GM19452 (cell line): ENCODE data around the gene MXRA8.

Source experiments
- ATAC-seq: cut with Tn5 transposase; IDR thresholded peaks from one replicate; pipeline ENCODE4 v1.9.1; 2021; ENCODE audit not compliant: unreplicated experiment

MXRA8 gene

DNA sequence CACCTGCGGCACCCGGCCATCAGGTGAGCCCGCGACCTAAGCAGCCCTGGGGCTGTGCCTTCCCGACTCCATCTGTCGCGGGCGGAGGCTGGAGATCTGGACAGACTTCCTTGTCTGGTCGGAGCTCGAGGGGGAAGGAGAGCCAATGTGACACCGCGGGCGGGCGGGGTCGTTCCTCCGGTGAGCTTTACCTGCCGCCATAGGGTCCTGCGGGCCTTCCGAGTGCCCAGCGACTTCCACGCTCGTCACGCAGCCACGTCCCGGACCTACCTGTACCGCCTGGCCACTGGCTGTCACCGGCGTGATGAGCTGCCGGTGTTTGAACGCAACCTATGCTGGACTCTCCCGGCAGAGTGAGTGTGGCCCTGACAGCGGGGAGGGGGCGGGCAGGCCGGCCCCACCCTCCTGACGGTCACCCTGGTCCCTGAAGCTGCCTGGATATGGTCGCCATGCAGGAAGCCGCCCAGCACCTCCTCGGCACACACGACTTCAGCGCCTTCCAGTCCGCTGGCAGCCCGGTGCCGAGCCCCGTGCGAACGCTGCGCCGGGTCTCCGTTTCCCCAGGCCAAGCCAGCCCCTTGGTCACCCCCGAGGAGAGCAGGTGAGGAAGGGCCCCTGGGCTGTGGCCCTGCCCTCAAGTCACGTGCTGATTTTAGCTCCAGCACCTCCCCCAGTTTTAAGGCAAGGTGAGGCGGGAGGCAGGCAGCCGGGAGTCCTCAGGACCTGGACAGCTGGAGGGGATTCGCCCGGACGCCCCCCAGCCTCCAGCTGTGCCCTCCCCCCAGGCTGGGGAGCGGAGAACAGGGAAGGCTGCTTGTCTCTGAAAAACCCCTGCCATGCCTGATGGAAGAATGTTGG, 48.9 kb downstream of the MXRA8 start:
- ATAC-seq: no peak

DNA sequence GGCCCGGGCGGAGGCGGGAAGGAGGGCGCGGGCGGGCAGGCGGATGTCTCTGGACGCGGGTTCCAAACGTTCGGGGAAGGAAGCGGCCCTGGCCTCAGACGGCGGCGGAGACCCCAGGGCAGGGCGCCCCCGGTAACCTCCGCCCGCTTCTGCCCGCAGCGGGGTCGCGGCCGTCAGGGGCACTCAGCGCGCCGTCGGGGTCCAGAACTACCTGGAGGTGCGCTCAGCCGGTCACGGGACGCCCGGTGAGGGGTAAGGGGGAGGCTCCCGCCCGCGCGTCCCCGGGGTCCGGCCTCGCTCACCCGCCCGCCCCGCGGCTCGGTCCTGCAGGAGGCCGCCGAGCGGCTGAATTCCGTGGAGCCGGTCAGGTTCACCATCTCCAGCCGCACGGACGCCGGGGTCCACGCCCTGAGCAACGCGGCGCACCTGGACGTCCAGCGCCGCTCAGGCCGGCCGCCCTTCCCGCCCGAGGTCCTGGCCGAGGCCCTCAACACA, 49.6 kb downstream of the MXRA8 start:
- peak; percentile 2 for ATAC-seq

DNA sequence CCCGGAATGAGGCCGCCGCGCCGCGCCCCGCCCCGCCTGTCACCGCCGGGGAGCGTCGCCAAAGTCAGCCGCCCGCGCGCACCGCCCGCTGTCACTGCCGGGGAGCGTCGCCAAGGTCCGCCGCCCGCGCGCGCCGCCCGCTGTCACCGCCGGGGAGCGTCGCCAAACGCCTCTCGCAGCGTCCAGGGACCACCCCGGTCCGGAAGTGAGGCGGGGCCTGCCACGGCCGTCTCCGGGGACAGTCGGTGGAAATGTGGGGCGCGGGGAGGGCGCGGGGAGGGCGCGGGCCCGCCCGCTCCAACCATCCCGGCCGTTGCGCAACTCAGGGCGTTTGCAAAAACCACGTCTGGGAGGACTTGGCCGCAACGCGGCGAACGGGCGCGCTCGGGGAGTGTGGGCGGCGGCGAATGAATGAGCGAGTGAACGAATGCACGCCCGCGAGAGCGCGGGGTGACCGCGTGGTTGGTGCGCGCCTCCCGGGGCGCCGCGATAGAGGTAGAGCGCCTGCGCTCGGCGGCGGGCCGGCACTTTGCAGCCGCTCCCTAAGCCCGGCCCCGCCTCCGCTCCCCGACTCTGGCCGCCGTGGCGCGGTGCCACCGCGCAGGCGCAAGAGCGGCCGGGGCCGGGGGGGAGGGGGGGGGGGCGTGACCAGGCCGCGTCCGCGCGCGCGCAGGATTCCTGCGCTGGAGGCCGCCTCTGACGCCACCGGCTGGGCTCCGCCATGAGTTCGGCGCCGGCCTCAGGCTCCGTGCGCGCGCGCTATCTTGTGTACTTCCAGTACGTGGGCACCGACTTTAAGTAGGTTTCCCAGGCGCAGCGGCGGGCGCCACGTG, 50.2 kb downstream of the MXRA8 start, which contains the start of the genes ACAP3 and PUSL1:
ACAP3 (minus strand) TSS at position 8 of the 833 bp plus-strand sequence. CDS start 115 bp downstream, outside the sequence.
PUSL1 (plus strand) TSS at position 675 of the 833 bp plus-strand sequence; CDS start at position 722, 47 bp downstream.
- peak; percentile 61 for ATAC-seq

DNA sequence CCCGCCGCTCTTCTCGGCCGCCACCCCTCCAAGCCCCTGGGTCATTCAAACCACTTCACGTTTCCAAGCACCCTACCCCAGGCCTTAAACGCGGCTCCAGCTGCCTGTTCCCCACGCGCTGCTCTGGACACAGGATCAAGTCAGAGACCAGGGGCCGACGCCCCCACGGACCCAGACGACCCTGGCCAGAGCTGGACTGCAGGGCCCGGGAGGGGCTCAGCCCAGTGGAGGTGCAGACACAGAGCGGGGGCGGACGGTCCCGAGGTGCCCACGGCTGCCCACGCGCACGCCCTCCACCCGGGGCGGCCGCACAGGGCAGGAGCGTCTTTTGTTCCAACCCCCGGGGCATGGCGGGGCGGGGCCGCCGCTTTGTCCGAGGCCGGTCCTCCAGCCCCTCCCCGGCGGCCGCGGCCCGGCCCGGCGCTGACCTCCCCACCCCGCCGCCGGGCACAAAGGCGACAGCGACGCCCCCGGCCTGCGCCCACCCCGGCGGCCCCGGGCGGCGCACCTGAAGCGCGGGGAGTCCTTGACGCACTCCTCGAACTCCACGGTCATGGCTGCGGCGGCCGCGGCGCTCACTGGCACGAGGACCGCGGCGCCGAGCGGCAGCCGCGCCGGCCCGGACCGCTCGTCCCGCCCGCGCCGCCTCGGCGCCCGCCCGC, 51.0 kb downstream of the MXRA8 start:
- ATAC-seq: peak; percentile 7

DNA sequence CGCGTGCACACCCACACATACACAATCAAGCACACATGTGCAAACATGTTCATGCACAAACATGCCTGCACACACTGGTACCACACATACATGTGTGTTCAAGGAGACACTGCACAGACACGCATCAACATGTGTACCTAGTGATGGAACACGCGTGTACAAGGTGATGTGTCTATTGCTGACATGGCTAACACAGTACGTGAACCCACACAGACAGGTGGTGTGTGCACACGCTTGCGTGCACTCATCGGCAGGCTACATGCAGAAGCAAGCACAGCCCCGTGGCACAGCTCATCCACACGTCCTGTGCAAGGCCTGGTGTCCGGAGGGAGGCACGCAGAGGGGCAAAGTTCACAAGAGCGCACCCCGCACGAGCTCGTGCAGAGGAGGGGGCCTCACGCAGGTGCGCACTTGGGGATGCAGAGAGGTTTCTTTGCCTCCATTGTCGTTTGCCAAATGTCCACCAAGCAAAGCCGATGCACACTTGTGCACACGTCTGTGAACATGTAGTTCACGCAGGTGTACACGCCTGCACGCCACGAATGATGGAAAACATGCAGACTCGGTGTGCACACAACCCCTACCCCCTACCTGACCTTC, 51.6 kb downstream of the MXRA8 start:
- no peak for ATAC-seq

DNA sequence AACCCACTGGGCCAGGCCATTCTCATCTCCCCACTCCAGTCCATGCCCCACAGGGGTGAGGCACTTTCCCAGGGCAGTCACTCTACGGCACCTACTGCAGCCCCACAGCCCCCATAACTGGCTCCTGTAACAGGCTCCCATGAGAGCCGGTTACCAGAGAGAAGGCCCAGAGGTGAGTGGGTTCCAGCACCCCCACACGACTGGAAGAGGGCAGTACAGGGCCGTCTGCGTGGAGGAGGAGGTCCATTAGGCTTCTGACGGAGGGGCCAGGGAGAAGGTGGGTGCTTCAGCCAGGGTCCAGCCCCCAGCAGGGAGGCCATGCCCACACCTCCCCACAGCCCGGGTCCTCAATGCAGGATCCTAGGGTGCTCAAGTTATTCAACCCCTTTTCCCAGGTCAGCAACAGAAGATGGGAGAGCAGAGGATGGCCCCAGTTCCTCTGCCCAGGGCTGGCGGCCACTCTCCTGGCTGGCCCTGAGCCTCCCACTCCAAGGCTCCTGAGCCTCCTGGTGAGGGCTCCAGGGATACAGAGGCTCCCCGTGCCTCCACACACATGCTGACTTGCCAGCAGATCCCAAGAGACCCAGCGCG, 52.2 kb downstream of the MXRA8 start:
- no peak for ATAC-seq

DNA sequence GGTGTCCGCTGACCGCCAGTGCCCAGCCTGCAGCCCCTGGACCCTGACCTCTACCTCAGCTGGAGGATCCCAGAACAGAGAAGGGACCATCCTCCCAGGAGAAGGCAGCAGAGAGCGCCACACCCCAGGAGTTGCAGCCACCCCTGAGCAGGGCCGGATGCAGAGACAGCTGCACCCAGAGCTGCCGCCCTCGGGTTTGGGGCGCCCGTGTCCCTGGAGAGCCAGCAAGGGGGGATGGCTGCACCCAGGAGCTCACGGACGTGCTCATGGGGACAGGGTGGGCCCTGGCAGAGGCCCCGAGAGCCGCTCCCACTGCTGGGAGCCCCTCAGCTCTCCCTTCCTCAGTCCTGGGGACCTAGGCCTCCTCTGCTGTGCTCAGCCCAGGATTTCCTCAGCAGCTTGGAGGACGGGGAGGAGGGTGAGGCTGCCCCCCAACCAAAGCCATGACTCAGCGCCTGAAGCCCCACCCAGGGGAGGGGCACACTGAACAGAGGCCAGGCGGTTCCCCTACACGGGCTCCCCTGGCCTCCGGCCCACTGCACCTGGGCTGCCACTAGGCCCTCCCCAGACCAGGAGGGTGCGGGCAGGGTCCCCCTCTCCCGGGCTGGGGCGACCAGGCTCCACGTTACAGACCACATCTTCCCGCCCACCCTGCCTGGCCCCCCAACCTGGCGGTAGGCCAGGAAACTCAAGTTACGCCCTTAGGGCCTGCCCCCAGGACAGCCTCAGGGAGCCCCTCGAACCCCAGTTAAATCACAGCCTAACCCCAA, 52.9 kb downstream of the MXRA8 start:
- ATAC-seq: no peak

DNA sequence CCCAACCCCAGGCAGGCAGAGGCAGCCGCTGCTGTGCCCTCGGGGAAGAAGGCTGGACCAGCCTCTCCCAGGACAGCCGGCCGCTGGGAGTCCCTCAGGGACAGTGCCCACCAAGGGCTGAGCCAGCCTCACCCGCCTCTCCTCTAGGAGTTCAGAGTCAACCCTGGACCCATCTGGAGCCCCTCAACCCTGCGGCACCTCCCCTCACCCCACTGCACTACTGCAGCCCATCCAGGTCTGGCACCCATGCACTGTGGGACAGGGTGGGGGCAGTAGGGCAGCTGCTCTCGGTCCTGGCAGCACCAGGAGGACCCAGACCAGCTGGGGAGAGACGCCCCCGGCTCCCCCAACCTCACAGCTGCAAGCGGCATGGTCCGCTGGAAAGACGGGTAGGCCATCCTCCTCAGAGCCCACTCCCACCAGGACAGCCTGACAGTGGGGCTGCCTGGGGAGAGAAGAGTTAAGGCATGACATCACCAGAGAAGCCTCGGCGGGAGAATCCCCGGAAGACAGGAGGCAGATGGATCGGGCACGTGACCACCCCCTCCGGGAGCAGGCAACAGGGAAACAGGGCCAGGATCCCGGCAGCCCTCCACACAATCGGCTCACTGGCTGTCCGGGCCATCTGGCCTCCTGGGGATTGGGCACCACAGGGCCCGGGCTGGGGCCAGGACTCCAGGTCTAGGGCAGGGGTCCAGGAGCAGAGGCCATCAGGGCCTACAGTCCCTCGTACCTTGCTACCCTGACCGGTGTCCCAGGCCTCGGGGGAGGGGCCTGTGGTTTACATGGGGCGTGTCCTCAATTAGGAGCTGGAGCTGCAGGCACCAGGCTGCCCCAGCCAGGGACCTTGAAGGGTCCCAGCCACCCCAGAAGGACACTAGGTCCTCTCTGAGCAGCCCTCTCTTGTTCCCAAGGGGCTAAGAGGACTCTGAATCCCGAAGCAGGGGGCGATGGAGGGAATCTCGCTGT, 53.7 kb downstream of the MXRA8 start:
- ATAC-seq: no peak

DNA sequence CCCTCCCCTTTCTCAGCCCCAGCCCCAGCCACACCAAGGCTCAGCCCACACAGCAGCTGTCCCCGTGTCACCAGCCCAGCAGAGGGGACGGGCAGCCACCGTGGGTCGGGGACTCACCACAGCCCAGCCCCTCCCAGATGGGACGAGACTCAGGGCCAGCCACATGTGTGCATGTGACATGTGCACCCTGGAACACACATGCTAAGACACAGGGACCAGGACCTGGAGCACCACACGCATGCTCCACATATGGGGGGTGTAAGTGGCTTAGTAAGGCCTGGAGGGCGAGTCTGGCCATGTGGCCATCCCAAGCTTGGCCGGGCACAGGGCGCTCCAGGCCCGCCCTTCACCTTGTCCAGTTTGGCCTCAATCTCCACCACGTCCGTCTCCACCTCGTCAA, 54.6 kb downstream of the MXRA8 start:
- no peak for ATAC-seq

DNA sequence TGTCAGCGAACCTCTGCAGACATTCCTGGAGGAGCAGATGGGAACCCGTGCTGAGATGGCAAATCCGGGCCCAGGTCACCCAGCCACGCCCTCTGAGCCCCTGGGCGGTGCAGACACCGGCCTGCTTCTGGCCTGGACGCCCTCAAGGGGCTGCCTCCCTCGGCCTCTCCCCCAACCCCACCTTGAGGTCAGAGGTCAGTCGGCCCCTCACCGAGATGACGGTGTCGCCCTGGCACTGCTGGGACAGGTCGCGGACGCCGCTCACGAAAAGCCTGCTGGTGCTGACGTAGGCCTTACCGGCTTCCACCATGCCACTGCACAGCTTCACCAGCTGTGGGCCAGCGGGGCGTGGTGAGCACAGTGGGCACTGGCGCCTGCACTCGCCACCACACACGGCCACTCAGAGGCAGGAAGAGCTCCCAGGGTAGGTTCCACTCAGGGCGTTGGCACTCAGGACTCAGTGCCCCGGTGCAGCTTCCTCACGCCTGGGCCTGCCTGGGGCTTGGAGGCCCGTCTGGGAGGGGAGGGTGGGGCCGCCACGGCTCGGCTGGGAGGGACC, 55.3 kb downstream of the MXRA8 start:
- ATAC-seq: no peak
